ENCODE results near the gene BCORL1. TPM values are rescaled to one million over a fixed set of nuclear protein-coding genes. Genes with fewer than 3 reads are reported as not detected.

BCORL1 gene
- total RNA-seq, 4 donors from 2014 or later = 5.9 to 11.0 (median 7.9) TPM

DNA sequence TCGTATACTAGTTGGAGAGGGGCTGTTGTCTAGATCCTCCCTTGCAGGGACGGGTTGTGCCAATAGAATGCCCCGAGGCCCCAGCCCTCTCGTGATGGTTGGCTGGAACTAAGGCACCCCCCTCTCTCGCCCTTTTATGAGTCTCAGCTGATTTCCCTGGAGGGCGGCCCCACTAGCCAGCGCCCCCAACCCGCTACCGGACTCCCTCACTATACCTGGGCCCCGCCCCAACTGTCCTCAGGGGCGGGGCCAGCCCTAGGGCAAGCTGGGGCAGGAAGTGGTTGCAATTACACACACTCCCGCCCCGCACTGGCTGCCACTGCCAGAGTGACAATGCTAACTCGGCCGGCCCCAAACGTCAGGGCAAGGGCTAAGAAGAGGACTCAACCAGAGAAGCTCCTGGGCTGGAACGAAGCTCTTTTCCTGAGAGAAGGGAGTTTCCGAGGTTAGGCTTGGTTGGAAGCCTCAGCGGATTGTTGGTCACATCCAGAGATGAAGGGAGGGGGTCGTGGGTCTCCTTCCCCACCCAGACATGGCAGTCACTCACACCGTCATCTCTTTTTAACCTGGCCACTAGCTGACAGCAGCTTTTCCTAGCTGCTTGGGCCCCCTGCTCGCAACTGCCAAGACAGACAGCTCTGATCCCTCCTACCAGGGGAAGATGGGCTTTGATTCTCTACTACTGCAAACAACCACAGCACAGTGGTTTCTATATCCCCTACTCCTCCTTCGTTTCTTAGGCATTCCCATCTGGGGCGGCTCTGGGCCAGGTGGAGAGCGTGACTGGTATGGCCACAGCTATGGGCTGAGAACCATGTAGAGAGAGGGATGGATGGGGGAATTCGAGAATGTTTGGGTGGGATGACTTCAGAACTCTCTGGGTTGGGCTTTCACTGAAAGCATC lies 21.0 kb upstream of the BCORL1 start:
- Histone ChIP-seq H3K4me3 (peak overlapping the region; percentile 18), H3K9me3 (no peaks in the 10 kb centered on the region), H3K27ac (no peak overlapping the region), H3K36me3 (no peaks in the 10 kb centered on the region), H3K27me3 (no peaks in the 10 kb centered on the region), H3K4me1 (peaks cover 10% of the 10 kb centered on the region)
- TF ChIP-seq POLR2A (IDR thresholded peaks at IDR 0.05) (no peak), POLR2AphosphoS5 (IDR thresholded peaks at IDR 0.05) (no peak), EP300 (IDR thresholded peaks at IDR 0.05) (no peak)
- TF ChIP-seq, protein P1, sequence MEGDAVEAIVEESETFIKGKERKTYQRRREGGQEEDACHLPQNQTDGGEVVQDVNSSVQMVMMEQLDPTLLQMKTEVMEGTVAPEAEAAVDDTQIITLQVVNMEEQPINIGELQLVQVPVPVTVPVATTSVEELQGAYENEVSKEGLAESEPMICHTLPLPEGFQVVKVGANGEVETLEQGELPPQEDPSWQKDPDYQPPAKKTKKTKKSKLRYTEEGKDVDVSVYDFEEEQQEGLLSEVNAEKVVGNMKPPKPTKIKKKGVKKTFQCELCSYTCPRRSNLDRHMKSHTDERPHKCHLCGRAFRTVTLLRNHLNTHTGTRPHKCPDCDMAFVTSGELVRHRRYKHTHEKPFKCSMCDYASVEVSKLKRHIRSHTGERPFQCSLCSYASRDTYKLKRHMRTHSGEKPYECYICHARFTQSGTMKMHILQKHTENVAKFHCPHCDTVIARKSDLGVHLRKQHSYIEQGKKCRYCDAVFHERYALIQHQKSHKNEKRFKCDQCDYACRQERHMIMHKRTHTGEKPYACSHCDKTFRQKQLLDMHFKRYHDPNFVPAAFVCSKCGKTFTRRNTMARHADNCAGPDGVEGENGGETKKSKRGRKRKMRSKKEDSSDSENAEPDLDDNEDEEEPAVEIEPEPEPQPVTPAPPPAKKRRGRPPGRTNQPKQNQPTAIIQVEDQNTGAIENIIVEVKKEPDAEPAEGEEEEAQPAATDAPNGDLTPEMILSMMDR (IDR thresholded peaks at IDR 0.05) = no peak
- WGBS = 48% methylated on average over 20 of the region's 26 CpGs
- DNase-seq (ENCODE audit: low spot score in 2 of 2) = peak; percentile 76 to 81

DNA sequence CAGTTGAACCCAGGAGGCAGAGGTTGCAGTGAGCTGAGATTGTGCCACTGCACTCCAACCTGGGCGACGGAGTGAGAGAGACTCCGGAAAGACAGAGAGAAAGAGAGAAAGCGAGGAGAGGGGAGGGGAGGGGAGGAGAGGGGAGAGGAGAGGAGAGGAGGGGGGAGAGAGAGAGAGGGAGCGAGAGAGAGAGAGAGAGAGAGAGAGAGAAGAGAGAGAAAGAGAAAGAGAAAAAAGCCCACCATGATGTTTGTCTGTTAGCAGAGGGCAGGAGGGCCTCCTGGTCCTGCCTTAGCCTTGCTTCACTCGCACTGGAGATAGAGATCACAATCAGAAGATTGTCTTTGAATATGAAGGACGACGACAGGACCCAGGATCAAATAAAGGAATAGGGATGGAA lies 18.7 kb upstream of the BCORL1 start:
- Histone ChIP-seq H3K27ac (no peak overlapping the region), H3K4me1 (peaks cover 6% of the 10 kb centered on the region), H3K36me3 (no peaks in the 10 kb centered on the region), H3K9me3 (no peaks in the 10 kb centered on the region), H3K27me3 (no peaks in the 10 kb centered on the region), H3K4me3 (no peak overlapping the region)
- WGBS = 87% methylated on average over 8 of the region's 8 CpGs
- TF ChIP-seq EP300 (IDR thresholded peaks at IDR 0.05) (no peak), POLR2AphosphoS5 (IDR thresholded peaks at IDR 0.05) (no peak), POLR2A (IDR thresholded peaks at IDR 0.05) (no peak)
- TF ChIP-seq, protein P1 (IDR thresholded peaks at IDR 0.05) = no peak
- no peak for DNase-seq (ENCODE audit: low spot score in 2 of 2)

GRCh38 chrX:129965166-129965565 lies 17.3 kb upstream of the BCORL1 start:
- no peaks in the 10 kb centered on the region for H3K36me3 ChIP-seq
- no peaks in the 10 kb centered on the region for H3K9me3 ChIP-seq
- H3K4me3 ChIP-seq = no peak overlapping the region
- no peaks in the 10 kb centered on the region for H3K27me3 ChIP-seq
- no peak for DNase-seq (ENCODE audit: low spot score in 2 of 2)
- H3K27ac ChIP-seq = no peak overlapping the region
- 75% methylated on average over 6 of the region's 6 CpGs for WGBS
- TF ChIP-seq POLR2A (IDR thresholded peaks at IDR 0.05) (no peak), EP300 (IDR thresholded peaks at IDR 0.05) (no peak), POLR2AphosphoS5 (IDR thresholded peaks at IDR 0.05) (no peak)
- TF ChIP-seq, protein P1 (IDR thresholded peaks at IDR 0.05) = no peak
- peaks cover 3% of the 10 kb centered on the region for H3K4me1 ChIP-seq

DNA sequence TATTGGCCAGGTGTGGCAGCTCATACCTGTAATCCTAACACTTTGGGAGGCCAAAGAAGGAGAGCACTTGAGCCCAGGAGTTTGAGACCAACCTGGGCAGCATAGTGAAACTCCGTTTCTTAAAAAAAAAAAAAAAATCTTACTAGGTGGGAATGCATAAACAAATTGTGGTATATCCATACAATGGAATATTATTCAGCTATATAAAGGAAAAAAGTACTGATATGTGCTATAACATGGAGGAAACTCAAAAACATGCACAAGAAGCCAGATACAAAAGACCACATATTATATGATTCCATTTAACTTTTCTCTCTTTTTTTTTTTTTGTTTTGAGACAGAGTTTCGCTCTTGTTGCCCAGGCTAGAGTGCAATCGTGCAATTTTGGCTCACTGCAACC lies 13.5 kb upstream of the BCORL1 start:
- H3K4me1 ChIP-seq = no peaks in the 10 kb centered on the region
- H3K27me3 ChIP-seq = no peaks in the 10 kb centered on the region
- no peak for DNase-seq (ENCODE audit: low spot score in 2 of 2)
- no peaks in the 10 kb centered on the region for H3K36me3 ChIP-seq
- WGBS = 92% methylated on average over 3 of the region's 3 CpGs
- TF ChIP-seq EP300 (IDR thresholded peaks at IDR 0.05) (no peak), POLR2AphosphoS5 (IDR thresholded peaks at IDR 0.05) (no peak)
- no peak overlapping the region for H3K27ac ChIP-seq
- H3K4me3 ChIP-seq = no peak overlapping the region
- H3K9me3 ChIP-seq = no peaks in the 10 kb centered on the region

GRCh38 chrX:129976441-129976840 lies 6.0 kb upstream of the BCORL1 start:
- Histone ChIP-seq H3K27ac (no peak overlapping the region), H3K36me3 (no peaks in the 10 kb centered on the region), H3K4me1 (peaks cover 7% of the 10 kb centered on the region), H3K9me3 (no peaks in the 10 kb centered on the region), H3K4me3 (no peak overlapping the region), H3K27me3 (no peaks in the 10 kb centered on the region)
- TF ChIP-seq, protein P1 (IDR thresholded peaks at IDR 0.05) = no peak
- no peak for TF ChIP-seq POLR2A (IDR thresholded peaks at IDR 0.05)
- no peak for TF ChIP-seq EP300 (IDR thresholded peaks at IDR 0.05)
- no peak for TF ChIP-seq POLR2AphosphoS5 (IDR thresholded peaks at IDR 0.05)
- 77% methylated on average over 5 of the region's 5 CpGs for WGBS
- no peak for DNase-seq (ENCODE audit: low spot score in 2 of 2)
